ENCODE results near the gene GLIS1. TPM values are rescaled to one million over a fixed set of nuclear protein-coding genes. Genes with fewer than 3 reads are reported as not detected.

The GLIS1 gene
- total RNA-seq, 1 donor = 2.9 TPM

DNA sequence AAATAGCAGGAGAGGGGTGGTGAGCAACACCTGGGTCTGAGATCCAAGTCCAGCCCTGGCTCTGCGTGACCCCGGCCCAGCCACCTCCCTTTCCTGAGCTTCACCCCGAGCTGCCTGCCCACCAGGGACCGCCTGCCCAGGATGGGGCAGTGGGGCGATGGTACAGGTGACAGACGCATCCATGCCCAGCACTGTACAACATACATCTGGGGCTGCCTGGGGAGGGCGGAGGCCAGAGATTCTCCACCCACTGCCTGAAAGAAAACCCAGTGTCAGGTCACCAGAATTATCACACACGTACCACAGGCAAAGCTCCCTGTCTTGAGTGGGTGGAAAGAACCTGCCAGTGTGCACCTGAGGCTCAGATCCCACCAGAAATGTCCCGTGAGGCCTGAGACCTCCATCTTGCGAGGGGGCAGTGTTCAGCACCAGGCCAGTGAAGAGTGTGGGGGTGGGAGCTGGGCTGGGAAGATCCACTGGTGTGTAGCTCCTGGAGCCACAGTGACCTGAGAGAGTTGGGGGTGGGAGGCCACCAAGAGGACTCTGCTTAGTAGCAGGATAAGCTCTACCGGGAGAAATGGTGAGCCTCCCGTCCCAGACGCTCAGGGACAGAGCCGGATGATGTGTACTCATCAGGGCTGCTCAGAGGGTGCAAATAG, 198.2 kb downstream of the GLIS1 start:
- Histone ChIP-seq H3K4me3 (ENCODE audit: insufficient read depth, low read length) (no peak overlapping the region), H3K36me3 (ENCODE audit: insufficient read depth, low read length) (no peaks in the 10 kb centered on the region), H3K9me3 (ENCODE audit: low read depth, low read length) (no peaks in the 10 kb centered on the region), H3K27me3 (ENCODE audit: insufficient read depth, low read length) (no peaks in the 10 kb centered on the region), H3K27ac (ENCODE audit: low read depth, low read length) (peak overlapping the region; percentile 98), H2AFZ (ENCODE audit: low read length) (no peak overlapping the region), H3K4me1 (ENCODE audit: insufficient read depth, low read length) (peaks cover 23% of the 10 kb centered on the region), H3K4me2 (ENCODE audit: insufficient read depth, low read length) (no peak overlapping the region), H3K79me2 (ENCODE audit: insufficient read depth, low read length) (no peaks in the 10 kb centered on the region), H4K20me1 (ENCODE audit: insufficient read depth, low read length) (peaks cover 9% of the 10 kb centered on the region)
- no peak for DNase-seq (ENCODE audit: insufficient read length, low spot score, missing footprints)
- TF ChIP-seq, protein P1, sequence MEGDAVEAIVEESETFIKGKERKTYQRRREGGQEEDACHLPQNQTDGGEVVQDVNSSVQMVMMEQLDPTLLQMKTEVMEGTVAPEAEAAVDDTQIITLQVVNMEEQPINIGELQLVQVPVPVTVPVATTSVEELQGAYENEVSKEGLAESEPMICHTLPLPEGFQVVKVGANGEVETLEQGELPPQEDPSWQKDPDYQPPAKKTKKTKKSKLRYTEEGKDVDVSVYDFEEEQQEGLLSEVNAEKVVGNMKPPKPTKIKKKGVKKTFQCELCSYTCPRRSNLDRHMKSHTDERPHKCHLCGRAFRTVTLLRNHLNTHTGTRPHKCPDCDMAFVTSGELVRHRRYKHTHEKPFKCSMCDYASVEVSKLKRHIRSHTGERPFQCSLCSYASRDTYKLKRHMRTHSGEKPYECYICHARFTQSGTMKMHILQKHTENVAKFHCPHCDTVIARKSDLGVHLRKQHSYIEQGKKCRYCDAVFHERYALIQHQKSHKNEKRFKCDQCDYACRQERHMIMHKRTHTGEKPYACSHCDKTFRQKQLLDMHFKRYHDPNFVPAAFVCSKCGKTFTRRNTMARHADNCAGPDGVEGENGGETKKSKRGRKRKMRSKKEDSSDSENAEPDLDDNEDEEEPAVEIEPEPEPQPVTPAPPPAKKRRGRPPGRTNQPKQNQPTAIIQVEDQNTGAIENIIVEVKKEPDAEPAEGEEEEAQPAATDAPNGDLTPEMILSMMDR (IDR thresholded peaks at IDR 0.05; ENCODE audit: extremely low read depth, low read depth, low read length) = no peak

DNA sequence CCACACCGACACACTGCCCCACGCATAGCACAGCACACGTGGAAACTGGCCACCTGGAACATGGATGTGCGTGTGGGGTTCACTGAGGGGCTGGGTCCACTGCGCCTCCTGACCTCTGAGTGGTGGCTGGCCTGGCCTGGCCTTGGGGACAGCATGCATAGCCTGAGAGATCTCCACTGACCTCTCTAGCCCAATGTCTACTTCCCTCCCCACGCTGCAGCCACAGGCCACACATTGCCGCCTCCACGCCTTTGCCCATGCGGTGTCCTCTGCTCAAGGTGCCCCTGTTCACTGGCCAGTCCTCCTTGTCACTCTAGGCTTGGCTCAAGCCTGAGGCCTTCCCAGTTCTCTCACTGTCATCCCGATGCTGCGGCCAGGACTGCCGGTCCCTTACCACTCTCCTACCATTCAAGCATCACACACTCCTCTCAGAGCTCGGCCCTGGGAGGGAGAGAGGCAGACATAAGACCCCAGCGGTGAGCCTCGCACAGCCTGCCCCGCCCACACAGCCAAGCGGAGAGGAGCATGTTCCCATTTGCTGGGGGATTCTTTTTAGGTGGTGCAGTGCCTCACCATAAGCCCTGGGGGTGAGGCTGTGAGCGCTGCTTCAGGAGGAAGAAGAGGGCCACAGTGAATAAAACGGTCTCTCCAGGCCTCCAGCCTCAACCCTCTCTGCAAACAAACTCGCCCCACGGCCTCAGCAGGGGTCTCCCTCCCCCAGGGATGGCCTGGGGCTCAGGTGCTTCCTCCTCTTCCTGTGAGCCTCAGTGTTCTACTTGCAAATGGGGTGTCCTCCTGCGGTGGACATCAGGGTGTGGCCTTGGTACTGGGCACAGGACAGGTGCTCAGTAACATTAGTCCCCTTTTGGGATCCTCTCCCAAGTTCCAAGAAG, 199.0 kb downstream of the GLIS1 start:
- DNase-seq (ENCODE audit: insufficient read length, low spot score, missing footprints) = peak; percentile 53
- Histone ChIP-seq H3K4me3 (ENCODE audit: insufficient read depth, low read length) (no peak overlapping the region), H3K4me2 (ENCODE audit: insufficient read depth, low read length) (no peak overlapping the region), H3K4me1 (ENCODE audit: insufficient read depth, low read length) (peaks cover 27% of the 10 kb centered on the region), H3K79me2 (ENCODE audit: insufficient read depth, low read length) (no peaks in the 10 kb centered on the region), H4K20me1 (ENCODE audit: insufficient read depth, low read length) (peaks cover 16% of the 10 kb centered on the region), H3K27ac (ENCODE audit: low read depth, low read length) (no peak overlapping the region), H3K9me3 (ENCODE audit: low read depth, low read length) (no peaks in the 10 kb centered on the region), H2AFZ (ENCODE audit: low read length) (no peak overlapping the region), H3K36me3 (ENCODE audit: insufficient read depth, low read length) (no peaks in the 10 kb centered on the region), H3K27me3 (ENCODE audit: insufficient read depth, low read length) (no peaks in the 10 kb centered on the region)
- TF ChIP-seq, protein P1 (IDR thresholded peaks at IDR 0.05; ENCODE audit: extremely low read depth, low read depth, low read length) = no peak

DNA sequence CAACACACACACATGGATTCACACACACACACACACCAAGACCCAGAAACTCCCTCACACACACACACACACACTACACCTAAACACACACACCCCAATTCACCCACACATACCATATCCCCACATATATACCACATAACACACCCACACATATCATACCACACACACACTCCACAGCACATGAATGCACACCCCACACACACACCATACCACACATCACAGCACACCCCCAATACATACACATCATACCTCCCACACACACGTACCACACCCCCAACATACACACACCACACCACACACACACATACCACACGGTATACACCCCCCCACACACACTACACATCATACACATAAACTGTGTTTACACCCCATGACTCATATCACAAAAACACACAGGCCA, 199.7 kb downstream of the GLIS1 start:
- Histone ChIP-seq H3K4me2 (ENCODE audit: insufficient read depth, low read length) (no peak overlapping the region), H2AFZ (ENCODE audit: low read length) (no peak overlapping the region), H4K20me1 (ENCODE audit: insufficient read depth, low read length) (peaks cover 20% of the 10 kb centered on the region), H3K27ac (ENCODE audit: low read depth, low read length) (no peak overlapping the region), H3K36me3 (ENCODE audit: insufficient read depth, low read length) (no peaks in the 10 kb centered on the region), H3K9me3 (ENCODE audit: low read depth, low read length) (no peaks in the 10 kb centered on the region), H3K4me3 (ENCODE audit: insufficient read depth, low read length) (no peak overlapping the region), H3K4me1 (ENCODE audit: insufficient read depth, low read length) (peaks cover 27% of the 10 kb centered on the region), H3K27me3 (ENCODE audit: insufficient read depth, low read length) (no peaks in the 10 kb centered on the region), H3K79me2 (ENCODE audit: insufficient read depth, low read length) (no peaks in the 10 kb centered on the region)
- DNase-seq (ENCODE audit: insufficient read length, low spot score, missing footprints) = no peak
- TF ChIP-seq, protein P1 (IDR thresholded peaks at IDR 0.05; ENCODE audit: extremely low read depth, low read depth, low read length) = no peak

DNA sequence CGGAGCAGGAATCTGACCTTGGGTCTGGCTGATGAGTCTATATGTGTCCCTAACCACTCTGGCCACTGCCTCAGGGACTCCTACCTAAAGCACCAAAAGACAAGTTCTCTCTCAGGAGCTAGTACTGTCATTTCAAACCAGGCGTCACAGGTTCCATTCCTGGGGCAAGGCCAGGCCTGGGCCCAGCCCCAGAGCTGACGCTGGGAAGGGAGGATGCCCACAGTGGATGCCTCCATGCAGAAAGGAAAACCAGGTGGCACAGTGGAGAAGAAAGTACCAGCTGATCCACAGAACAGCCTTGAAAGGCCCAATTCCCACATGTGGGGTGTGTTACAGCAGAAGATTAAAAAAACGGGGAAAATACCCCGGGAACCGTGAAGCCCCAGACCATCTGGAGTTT, 202.4 kb downstream of the GLIS1 start:
- TF ChIP-seq, protein P1 (IDR thresholded peaks at IDR 0.05; ENCODE audit: extremely low read depth, low read depth, low read length) = no peak
- Histone ChIP-seq H2AFZ (ENCODE audit: low read length) (no peak overlapping the region), H3K27ac (ENCODE audit: low read depth, low read length) (no peak overlapping the region), H3K4me2 (ENCODE audit: insufficient read depth, low read length) (no peak overlapping the region), H3K36me3 (ENCODE audit: insufficient read depth, low read length) (no peaks in the 10 kb centered on the region), H3K79me2 (ENCODE audit: insufficient read depth, low read length) (no peaks in the 10 kb centered on the region), H3K4me1 (ENCODE audit: insufficient read depth, low read length) (peaks cover 14% of the 10 kb centered on the region), H3K4me3 (ENCODE audit: insufficient read depth, low read length) (no peak overlapping the region), H3K9me3 (ENCODE audit: low read depth, low read length) (no peaks in the 10 kb centered on the region), H3K27me3 (ENCODE audit: insufficient read depth, low read length) (no peaks in the 10 kb centered on the region), H4K20me1 (ENCODE audit: insufficient read depth, low read length) (peaks cover 33% of the 10 kb centered on the region)
- peak; percentile 62 for DNase-seq (ENCODE audit: insufficient read length, low spot score, missing footprints)

All from osteoblast (primary cell).